KMS-11 (cell line): ENCODE results near the gene TMEM253.
A peak's percentile ranks its signal among the peaks of the same experiment; 100 is the strongest.

ENCODE experiments used
- H2AFZ ChIP-seq: fragments of 200-600 bp; sonication (generic); 2 replicates; pipeline ENCODE4 v1.6.1; 2016; ENCODE audit warnings: antibody characterized with exemption, mixed run types, low read depth
- H3K27ac ChIP-seq: fragments of 200-600 bp; sonication (generic); 2 replicates; pipeline ENCODE4 v1.6.1; 2016; ENCODE audit warnings: mild to moderate bottlenecking, mixed run types
- H3K27me3 ChIP-seq: fragments of 200-600 bp; sonication (generic); 2 replicates; pipeline ENCODE4 v1.6.1; 2017; ENCODE audit warnings: mild to moderate bottlenecking, low read depth, mixed run types, moderate library complexity; ENCODE audit not compliant: insufficient read depth
- H3K36me3 ChIP-seq: fragments of 200-600 bp; sonication (generic); 2 replicates; pipeline ENCODE4 v1.6.1; 2017; ENCODE audit warnings: mild to moderate bottlenecking, mixed run types; ENCODE audit not compliant: insufficient read depth
- H3K4me1 ChIP-seq: fragments of 200-600 bp; sonication (generic); 2 replicates; pipeline ENCODE4 v1.6.1; 2016; ENCODE audit warnings: mild to moderate bottlenecking, low read depth, mixed run types; ENCODE audit not compliant: poor library complexity, severe bottlenecking
- H3K4me2 ChIP-seq: fragments of 200-600 bp; sonication (generic); 2 replicates; pipeline ENCODE4 v1.7.0; 2016; ENCODE audit warnings: mild to moderate bottlenecking, mixed run types
- H3K4me3 ChIP-seq: fragments of 200-600 bp; sonication (generic); IDR thresholded peaks from 2 replicates; pipeline ENCODE4 v1.6.1; 2017; ENCODE audit warnings: low read depth, low read length, mixed read lengths; ENCODE audit not compliant: insufficient read depth
- H3K79me2 ChIP-seq: fragments of 200-600 bp; sonication (generic); 2 replicates; pipeline ENCODE4 v1.6.1; 2016; ENCODE audit warnings: low read depth, mixed run types; ENCODE audit not compliant: insufficient read depth
- H3K9ac ChIP-seq: fragments of 200-600 bp; sonication (generic); 2 replicates; pipeline ENCODE4 v1.6.1; 2016; ENCODE audit warnings: mild to moderate bottlenecking, mixed run types
- H4K20me1 ChIP-seq: fragments of 200-600 bp; sonication (generic); 2 replicates; pipeline ENCODE4 v1.6.1; 2016; ENCODE audit warnings: mild to moderate bottlenecking, mixed run types; ENCODE audit not compliant: insufficient read depth
- TF ChIP-seq, protein P1 (sequence below): fragments of 200-600 bp; sonication (generic); conservative IDR thresholded peaks from 2 replicates; pipeline ENCODE4 v1.6.1; 2017; ENCODE audit warnings: low read depth, mild to moderate bottlenecking, antibody characterized with exemption, low read length, moderate library complexity, mixed read lengths

Gene TMEM253

DNA sequence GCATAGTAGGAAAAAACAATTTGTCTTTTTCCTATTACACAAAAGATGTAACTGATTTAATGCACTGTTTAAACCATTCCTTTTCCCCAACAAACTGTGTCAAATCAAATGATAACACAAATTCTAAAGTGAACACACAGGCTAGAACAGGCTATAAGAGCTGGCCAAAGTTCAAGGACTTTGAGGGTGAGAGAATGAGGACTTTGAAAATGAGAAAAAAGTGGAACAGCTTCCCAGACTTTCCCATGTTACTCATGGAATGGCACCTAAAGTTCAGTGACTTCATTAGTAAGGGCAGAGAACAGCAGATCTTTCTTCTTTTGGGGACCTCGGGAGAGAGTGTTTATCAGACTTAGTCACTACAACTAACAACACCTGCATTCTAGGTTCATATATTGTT lies 22.6 kb downstream of the TMEM253 start:
- TF ChIP-seq, protein P1, sequence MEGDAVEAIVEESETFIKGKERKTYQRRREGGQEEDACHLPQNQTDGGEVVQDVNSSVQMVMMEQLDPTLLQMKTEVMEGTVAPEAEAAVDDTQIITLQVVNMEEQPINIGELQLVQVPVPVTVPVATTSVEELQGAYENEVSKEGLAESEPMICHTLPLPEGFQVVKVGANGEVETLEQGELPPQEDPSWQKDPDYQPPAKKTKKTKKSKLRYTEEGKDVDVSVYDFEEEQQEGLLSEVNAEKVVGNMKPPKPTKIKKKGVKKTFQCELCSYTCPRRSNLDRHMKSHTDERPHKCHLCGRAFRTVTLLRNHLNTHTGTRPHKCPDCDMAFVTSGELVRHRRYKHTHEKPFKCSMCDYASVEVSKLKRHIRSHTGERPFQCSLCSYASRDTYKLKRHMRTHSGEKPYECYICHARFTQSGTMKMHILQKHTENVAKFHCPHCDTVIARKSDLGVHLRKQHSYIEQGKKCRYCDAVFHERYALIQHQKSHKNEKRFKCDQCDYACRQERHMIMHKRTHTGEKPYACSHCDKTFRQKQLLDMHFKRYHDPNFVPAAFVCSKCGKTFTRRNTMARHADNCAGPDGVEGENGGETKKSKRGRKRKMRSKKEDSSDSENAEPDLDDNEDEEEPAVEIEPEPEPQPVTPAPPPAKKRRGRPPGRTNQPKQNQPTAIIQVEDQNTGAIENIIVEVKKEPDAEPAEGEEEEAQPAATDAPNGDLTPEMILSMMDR = no peak
- Histone ChIP-seq H3K4me2 (no peak overlapping the region), H3K4me1 (peaks cover 11% of the 10 kb centered on the region), H3K4me3 (no peak overlapping the region), H4K20me1 (no peaks in the 10 kb centered on the region), H3K27ac (no peak overlapping the region), H3K27me3 (no peaks in the 10 kb centered on the region), H2AFZ (no peak overlapping the region), H3K9ac (no peak overlapping the region), H3K36me3 (no peaks in the 10 kb centered on the region), H3K79me2 (no peaks in the 10 kb centered on the region)

GRCh38 chr14:21133901-21134300 lies 33.0 kb downstream of the TMEM253 start:
- H3K4me3 ChIP-seq = no peak overlapping the region
- no peak overlapping the region for H2AFZ ChIP-seq
- no peak overlapping the region for H3K27ac ChIP-seq
- H3K79me2 ChIP-seq = no peaks in the 10 kb centered on the region
- no peaks in the 10 kb centered on the region for H4K20me1 ChIP-seq
- H3K36me3 ChIP-seq = no peaks in the 10 kb centered on the region
- TF ChIP-seq, protein P1 = no peak
- H3K4me2 ChIP-seq = no peak overlapping the region
- H3K9ac ChIP-seq = no peak overlapping the region
- H3K4me1 ChIP-seq = no peaks in the 10 kb centered on the region
- no peaks in the 10 kb centered on the region for H3K27me3 ChIP-seq

DNA sequence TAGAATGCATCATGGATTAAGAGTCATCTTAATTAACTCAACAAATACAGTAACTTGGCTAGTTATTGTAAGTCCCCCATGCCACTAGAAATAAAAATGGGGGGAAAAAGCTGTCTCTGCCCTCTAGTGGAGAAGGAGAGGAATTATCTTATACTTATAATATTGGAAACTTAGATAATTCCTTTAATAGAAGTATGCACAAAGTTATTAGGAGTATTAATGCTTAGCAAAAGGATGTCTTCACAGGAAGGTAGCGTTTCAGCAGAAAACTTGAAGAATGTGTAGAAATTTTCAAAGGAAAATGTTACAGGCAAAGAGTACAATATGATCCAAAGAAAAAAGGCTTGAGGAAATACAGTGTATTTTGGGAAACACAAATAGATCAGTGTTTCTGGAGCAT lies 35.2 kb downstream of the TMEM253 start:
- Histone ChIP-seq H3K36me3 (no peaks in the 10 kb centered on the region), H3K79me2 (no peaks in the 10 kb centered on the region), H3K9ac (no peak overlapping the region), H3K4me2 (no peak overlapping the region), H3K27ac (no peak overlapping the region), H3K4me3 (no peak overlapping the region), H3K27me3 (no peaks in the 10 kb centered on the region), H2AFZ (no peak overlapping the region), H3K4me1 (no peaks in the 10 kb centered on the region), H4K20me1 (no peaks in the 10 kb centered on the region)
- TF ChIP-seq, protein P1 = peak; percentile 83

DNA sequence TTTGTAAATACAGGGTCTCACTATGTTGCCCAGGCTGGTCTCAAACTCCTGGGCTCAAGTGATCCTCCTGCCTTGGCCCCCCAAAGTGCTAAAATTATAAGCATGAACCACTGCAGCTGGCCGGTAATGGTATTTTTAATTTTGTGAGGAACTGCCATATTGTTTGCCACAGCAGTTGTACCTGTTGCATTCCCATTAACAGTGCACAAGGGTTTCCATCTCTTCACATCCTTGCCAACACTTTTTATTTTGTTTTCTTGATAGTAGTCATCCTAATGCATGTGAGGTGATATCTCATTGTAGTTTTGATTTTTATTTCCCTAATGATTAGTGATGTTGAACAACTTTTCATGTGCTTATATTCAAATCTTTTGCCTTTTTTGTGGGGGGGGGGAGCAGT lies 41.5 kb downstream of the TMEM253 start:
- H4K20me1 ChIP-seq = no peaks in the 10 kb centered on the region
- H3K27me3 ChIP-seq = no peaks in the 10 kb centered on the region
- no peak overlapping the region for H2AFZ ChIP-seq
- no peak overlapping the region for H3K27ac ChIP-seq
- TF ChIP-seq, protein P1 = no peak
- no peaks in the 10 kb centered on the region for H3K79me2 ChIP-seq
- no peaks in the 10 kb centered on the region for H3K4me1 ChIP-seq
- H3K9ac ChIP-seq = no peak overlapping the region
- H3K4me2 ChIP-seq = no peak overlapping the region
- no peak overlapping the region for H3K4me3 ChIP-seq
- no peaks in the 10 kb centered on the region for H3K36me3 ChIP-seq
